Upper lobe of left lung (tissue), 4 donors: ENCODE data around the gene ADD2.

Source experiments
- EP300 ChIP-seq, 4 donors: sonication (generic); formaldehyde crosslinking; IDR thresholded peaks; one replicate each; pipeline ENCODE4 v1.5.1; 2017; ENCODE audit warnings: antibody characterized with exemption in 4 of 4, control low read depth in 2 of 4
- POLR2A ChIP-seq, 4 donors: fragments of 450-650 bp; IDR thresholded peaks; one replicate each; pipeline ENCODE4 v1.5.1; 2016 to 2017; ENCODE audit warnings: antibody characterized with exemption in 4 of 4, mild to moderate bottlenecking in 2 of 4
- TF ChIP-seq, protein P1 (sequence below), 6 experiments: fragments of 450-650 bp in 4 of 6; fragments of 200-600 bp in 2 of 6; sonication (generic) in 2 of 6; IDR thresholded peaks; one replicate each; pipeline ENCODE4 v1.5.1; 2016 to 2019; ENCODE audit warnings: antibody characterized with exemption in 6 of 6

DNA sequence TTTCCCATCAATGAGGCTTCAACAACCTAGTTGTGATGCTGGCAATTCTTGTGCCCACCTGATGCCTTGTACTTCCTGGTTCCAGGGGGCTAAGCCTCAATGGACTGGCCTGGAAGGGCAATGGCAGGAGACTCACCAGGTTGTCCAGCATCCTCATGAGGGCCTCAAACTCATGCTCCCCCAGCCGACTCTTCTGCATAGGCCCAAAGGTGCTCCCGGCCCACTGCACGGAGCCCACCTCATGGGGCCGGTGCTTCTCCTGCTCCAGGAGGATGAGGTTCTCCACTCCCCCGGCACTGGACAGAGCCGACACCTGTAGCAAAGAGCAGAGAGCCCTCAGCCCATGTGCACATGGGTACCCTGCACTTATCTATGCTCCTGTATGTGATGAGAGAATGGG, 84.5 kb downstream of the ADD2 start:
- TF ChIP-seq EP300 (IDR thresholded peaks at IDR 0.05) (no peak), POLR2A (IDR thresholded peaks at IDR 0.05) (no peak)
- TF ChIP-seq, protein P1, sequence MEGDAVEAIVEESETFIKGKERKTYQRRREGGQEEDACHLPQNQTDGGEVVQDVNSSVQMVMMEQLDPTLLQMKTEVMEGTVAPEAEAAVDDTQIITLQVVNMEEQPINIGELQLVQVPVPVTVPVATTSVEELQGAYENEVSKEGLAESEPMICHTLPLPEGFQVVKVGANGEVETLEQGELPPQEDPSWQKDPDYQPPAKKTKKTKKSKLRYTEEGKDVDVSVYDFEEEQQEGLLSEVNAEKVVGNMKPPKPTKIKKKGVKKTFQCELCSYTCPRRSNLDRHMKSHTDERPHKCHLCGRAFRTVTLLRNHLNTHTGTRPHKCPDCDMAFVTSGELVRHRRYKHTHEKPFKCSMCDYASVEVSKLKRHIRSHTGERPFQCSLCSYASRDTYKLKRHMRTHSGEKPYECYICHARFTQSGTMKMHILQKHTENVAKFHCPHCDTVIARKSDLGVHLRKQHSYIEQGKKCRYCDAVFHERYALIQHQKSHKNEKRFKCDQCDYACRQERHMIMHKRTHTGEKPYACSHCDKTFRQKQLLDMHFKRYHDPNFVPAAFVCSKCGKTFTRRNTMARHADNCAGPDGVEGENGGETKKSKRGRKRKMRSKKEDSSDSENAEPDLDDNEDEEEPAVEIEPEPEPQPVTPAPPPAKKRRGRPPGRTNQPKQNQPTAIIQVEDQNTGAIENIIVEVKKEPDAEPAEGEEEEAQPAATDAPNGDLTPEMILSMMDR (IDR thresholded peaks at IDR 0.05) = no peak
